ENCODE data around the gene MFN1.
"Not testable (repeated sequence)": the region's sequence is repeated elsewhere in the genome, so short reads cannot be mapped to it uniquely, and the experiment has no call there.

MFN1 gene

GRCh38 chr3:179347345-179348194 lies at the start of gene MFN1:
Gene MFN1 (plus strand): TSS chr3:179347709. CDS start chr3:179348852, 1,143 bp downstream.
- DNase-seq: peak; percentile 98

GRCh38 chr3:179297971-179298725 lies 49.4 kb upstream of the MFN1 start:
- no peak for DNase-seq

DNA sequence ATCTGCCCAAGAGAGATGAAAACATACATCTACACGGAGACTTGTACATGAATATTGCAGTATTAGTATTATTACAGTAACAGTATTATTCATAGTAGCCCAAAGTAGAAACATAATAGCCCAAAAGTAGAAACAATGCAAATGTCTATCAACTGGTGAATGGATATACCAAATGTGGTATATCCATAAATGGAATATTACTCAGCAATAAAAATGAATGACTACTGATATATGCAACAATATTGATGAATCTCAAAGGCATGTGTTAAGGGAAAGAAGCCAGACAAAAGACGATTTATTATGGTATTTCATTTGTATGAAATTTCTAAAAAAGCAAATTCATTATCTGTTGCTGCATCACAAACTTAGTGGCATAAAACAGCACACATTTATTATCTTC lies 48.2 kb upstream of the MFN1 start:
- DNase-seq: no peak

GRCh38 chr3:179299999-179300613 lies 47.4 kb upstream of the MFN1 start:
- no peak for DNase-seq

DNA sequence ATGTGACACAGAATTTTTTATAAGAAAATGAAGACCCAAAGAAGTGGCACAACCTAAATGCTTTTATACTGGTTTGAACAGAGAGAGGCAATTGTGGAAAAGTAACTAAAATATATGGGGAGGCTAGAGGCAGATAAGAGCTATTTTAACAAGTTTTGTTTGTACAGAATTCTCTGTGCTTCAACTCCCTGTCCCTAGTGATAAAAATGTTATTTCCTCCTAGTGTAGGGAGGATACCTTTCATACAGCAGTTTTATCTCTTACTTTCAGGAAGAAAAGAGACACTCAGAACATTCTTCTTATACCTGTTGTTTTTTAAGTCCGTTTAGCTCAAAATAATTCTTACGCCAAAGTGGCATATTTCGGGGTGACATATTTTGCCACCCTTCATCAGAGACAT lies 45.9 kb upstream of the MFN1 start:
- DNase-seq: no peak

DNA sequence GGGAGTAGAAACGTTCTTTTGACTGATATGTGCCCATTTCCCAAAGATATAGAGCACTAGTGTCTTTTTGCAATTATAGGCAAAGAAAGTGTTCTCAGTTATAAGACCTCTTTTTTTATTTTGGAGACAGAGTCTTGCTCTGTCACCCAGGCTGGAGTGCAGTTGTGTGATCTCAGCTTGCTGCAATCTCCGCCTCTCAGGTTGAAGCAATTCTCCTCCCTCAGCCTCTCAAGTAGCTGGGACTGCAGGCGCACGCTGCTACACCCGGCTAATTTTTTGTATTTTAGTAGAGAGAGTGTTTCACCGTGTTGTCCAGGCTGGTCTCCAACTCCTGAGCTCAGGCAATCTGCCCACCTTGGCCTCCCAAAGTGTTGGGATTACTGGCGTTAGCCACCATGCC lies 45.4 kb upstream of the MFN1 start:
- DNase-seq: no peak

DNA sequence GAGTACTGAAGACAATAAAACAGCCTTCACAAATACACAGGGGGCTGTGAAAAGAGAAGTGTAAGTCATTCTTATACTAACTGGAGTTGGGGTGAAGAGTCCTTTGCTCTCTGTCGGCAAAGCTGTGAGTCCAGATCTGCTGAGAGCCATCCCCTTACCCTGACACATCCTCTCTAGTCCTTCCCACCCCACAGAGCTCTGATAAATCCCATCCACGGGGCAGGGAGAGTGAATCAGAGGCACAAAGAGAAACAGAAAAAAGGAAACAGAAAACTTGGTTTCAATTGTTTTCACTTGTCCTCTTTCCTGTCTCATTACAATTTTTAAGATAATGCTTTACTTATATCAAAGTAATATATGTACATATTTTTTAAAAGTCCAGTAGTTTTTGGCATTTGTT lies 42.9 kb upstream of the MFN1 start:
- DNase-seq: no peak

- not testable (repeated sequence) for DNase-seq
Measured at GRCh38 chr3:179307362-179307761, 40.1 kb upstream of the MFN1 start.

GRCh38 chr3:179308001-179308400 lies 39.5 kb upstream of the MFN1 start:
- no peak for DNase-seq

GRCh38 chr3:179309225-179310078 lies 38.1 kb upstream of the MFN1 start:
- no peak for DNase-seq

DNA sequence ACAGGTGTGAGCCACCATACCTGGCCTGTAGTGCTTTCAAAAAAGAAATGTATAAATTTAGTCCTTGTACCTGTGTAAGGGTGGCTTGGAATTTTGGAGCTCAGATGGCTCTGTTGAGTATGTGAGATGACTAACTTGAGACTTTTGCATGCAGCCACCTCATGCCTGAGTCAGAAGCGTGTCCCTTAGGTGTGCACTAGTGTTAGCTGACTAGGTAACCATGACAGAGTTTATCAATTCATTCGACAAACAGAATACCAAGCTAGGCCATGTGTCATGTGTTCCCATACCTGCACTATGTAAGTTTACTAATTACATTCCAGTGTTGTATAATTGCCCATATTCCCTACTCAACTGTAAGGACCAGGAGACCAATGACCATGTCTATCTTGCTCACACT lies 28.6 kb upstream of the MFN1 start:
- DNase-seq: no peak

DNA sequence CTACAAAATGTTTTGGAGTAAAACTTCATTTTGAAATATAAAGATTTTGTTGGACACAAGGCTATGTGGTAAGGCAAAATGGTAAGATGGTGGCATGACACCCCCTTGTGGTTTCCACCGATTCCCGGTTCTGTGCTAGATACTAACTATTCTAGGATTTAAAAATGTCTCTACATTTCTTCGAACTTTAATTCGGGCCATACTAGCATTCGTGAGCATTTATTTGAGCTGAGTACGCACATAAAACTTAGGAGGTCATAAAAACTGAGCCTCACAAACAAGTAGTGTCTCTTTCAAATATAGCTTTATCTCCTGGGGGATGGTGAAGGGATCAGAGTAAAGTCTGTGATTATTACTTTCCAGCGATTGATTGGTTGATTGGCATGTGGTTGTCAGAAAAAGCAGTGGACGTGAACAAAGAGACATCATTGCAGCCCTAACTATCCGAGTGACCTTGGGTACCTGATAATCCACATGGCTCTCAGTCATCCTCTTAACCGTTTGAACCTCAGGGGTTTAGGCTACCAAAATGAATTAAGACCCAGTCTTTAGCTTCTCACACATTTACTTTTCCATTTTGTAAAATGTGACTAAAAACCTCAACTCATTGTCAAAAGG lies 25.7 kb upstream of the MFN1 start:
- no peak for DNase-seq

DNA sequence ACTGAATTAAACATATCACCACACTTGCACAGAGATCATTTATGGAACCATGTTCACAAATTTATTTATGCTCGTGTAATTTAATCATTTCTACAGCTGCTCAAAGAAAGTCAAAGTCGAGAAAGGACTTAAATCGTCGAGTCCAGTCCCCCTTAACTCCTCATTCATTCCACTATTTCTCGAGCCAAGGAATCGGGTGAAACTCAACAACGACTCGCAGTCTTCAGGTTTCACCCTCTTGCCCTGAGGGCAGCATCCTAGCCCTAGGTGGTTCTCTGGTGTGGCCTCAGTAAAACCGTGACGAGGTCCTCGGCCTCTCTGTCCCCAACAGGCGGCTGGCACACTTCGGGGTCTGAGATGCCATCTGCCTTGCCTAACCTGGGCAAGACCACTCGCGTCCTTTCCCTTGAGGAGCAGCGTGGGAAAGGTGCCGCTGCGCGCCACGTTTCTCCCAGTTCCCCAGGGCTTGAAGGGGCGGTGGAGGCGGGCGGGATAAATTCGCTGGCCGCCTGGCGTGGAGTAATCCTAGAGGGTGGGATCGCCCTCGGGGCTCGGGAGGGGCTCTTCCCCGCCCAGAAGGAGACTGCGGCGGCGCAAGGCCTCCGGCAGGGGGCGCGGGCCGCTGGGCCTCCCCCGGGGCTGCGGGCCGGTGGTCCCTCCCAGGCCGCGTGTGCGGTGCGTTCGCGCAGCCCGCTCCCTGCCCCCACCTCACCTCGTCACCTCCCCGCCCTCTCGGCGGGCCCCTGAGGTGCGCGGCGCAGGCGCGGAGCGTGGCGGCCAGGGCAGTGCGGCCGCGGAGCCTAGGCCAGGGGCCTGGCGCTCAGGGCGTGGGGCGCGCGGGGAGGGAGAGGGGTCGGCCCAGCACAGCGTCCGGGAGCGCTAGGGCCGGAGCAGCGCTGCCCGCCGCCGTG lies 25.0 kb upstream of the MFN1 start, which contains the start of gene ZNF639:
Gene ZNF639 (plus strand): TSS at position 746 of the 911 bp plus-strand sequence. CDS start 5,263 bp downstream, outside the sequence.
- DNase-seq: peak; percentile 91

DNA sequence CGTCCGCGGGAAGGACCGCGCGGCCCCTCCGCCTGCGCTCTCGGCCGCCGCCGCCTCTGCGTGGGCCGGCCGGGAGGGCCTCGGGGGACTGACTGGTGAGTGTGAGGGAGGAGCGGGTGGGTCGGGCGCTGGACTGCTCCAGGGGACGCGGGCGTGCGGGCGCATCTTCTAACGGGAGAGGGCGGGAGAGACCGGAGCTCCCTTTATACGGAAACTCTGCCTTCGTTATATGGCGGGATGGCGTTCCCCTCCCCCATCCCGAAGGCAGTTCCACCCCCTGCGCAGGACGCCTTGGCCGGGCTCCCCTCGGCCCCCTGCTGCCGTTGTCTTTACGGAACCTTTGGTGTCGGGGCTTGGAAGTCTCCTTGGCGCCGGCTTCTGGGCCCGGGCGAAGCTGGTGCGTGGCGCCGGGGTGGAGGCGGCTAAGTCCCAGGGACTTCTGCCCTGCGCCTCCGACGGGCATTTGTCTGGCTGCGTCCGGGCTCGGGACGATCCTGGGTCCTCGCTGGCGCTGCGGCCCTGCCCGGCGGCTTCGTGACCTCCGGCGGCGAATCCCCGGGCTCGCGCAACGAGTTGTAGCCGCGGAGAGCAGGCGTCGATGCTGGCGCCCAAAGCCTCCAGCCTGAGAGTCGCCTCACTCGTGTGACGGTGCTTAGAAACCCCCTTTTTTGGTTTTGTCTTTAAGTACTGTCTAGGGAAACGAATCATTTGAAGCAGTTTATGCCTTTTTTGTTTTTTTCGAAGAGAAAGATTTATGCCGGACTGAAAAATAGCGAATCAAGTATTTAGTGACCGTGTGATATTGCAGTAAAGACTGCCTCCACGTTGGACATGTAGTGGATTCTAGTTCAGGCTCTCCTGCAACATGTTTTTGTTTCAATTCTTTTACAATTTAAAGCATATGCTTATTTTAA lies 24.1 kb upstream of the MFN1 start:
- peak; percentile 87 for DNase-seq

- DNase-seq: no peak
Measured at GRCh38 chr3:179324270-179324754, 23.2 kb upstream of the MFN1 start.

GRCh38 chr3:179330438-179330837 lies 17.1 kb upstream of the MFN1 start:
- no peak for DNase-seq

DNA sequence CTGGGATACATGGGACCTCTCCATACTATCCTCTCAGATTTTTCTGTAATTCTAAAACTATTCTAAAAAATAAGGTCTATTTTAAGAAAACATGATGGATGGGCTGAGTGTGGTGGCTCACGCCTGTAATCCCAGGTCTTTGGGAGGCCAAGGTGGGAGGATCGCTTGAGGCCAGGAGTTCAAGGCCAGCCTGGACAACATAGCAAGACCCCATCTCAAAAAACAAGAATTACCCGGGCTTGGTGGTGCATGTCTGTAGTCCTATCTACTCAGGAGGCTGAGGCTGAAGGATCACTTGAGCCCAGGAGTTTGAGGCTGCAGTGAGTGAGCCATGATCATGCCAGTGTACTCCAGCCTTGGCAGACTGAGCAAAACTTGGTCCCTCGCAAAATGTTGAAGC lies 15.3 kb upstream of the MFN1 start:
- no peak for DNase-seq

DNA sequence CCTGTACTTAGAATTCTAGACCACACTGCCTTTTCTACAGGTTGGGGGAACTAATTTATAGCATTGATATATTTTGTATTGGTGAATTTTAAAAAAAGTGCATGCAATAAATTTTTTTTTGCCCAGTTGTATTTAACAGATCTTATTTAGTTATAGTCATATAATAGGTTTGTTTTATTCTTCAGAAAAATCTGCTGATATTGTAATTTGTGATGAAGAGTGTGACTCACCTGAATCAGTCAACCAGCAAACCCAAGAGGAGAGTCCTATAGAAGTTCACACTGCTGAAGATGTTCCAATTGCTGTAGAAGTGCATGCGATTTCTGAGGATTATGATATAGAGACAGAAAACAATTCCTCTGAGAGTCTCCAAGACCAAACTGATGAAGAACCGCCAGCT lies 14.4 kb upstream of the MFN1 start:
- no peak for DNase-seq

GRCh38 chr3:179336345-179336929 lies 11.1 kb upstream of the MFN1 start:
- DNase-seq: no peak

Data from left hindlimb (tissue), 1 donor.